Neural progenitor cell (in vitro differentiated cells): ENCODE results near the gene ATXN10. TPM values are rescaled to one million over a fixed set of nuclear protein-coding genes. Genes with fewer than 3 reads are reported as not detected.

Source experiments
- DNase-seq: peaks from one replicate; pipeline ENCODE4 v3.0.0-alpha.2; 2016; ENCODE audit warnings: low spot score
- H2AFZ ChIP-seq: fragments of 200-600 bp; sonication (generic); replicated peaks from 2 replicates; pipeline ENCODE4 v1.6.1; 2016; ENCODE audit warnings: antibody characterized with exemption
- H3F3A ChIP-seq: fragments of 200-600 bp; sonication (generic); 2 replicates; pipeline ENCODE4 v1.6.1; 2016; ENCODE audit warnings: antibody characterized with exemption, low read depth
- H3K27ac ChIP-seq: fragments of 200-600 bp; sonication (generic); 2 replicates; pipeline ENCODE4 v1.5.1; 2016; ENCODE audit warnings: mild to moderate bottlenecking
- H3K27me3 ChIP-seq: fragments of 200-600 bp; sonication (generic); 2 replicates; pipeline ENCODE4 v1.6.1; 2016; ENCODE audit warnings: mild to moderate bottlenecking, moderate library complexity
- H3K36me3 ChIP-seq: fragments of 200-600 bp; sonication (generic); 2 replicates; pipeline ENCODE4 v1.5.1; 2016
- H3K4me1 ChIP-seq: fragments of 200-600 bp; sonication (generic); 2 replicates; pipeline ENCODE4 v1.6.1; 2016; ENCODE audit warnings: mixed run types
- H3K4me2 ChIP-seq: fragments of 200-600 bp; sonication (generic); 2 replicates; pipeline ENCODE4 v1.6.1; 2016
- H3K4me3 ChIP-seq: fragments of 200-600 bp; sonication (generic); 2 replicates; pipeline ENCODE4 v1.5.1; 2016
- H3K79me2 ChIP-seq: fragments of 200-600 bp; sonication (generic); 2 replicates; pipeline ENCODE4 v1.6.1; 2016; ENCODE audit warnings: low read depth
- H3K9ac ChIP-seq: fragments of 200-600 bp; sonication (generic); 2 replicates; pipeline ENCODE4 v1.6.1; 2016
- H3K9me3 ChIP-seq: fragments of 200-600 bp; sonication (generic); 2 replicates; pipeline ENCODE4 v1.5.1; 2016; ENCODE audit warnings: low read depth
- H4K20me1 ChIP-seq: fragments of 200-600 bp; sonication (generic); 2 replicates; pipeline ENCODE4 v1.6.1; 2016; ENCODE audit warnings: low read depth
- H3K27ac Mint-ChIP-seq: 3 replicates; pipeline ENCODE4 v1.8.0; 2021; ENCODE audit warnings: mixed read lengths
- H3K27me3 Mint-ChIP-seq: 2 replicates; pipeline ENCODE4 v1.8.0; 2022; ENCODE audit warnings: low read depth, mild to moderate bottlenecking, inconsistent platforms, moderate library complexity, mixed read lengths; ENCODE audit not compliant: insufficient read depth
- H3K36me3 Mint-ChIP-seq: 3 replicates; pipeline ENCODE4 v1.8.0; 2021; ENCODE audit warnings: mixed read lengths
- H3K4me1 Mint-ChIP-seq: 3 replicates; pipeline ENCODE4 v1.8.0; 2021; ENCODE audit warnings: mixed read lengths
- H3K4me3 Mint-ChIP-seq: 3 replicates; pipeline ENCODE4 v1.8.0; 2021; ENCODE audit warnings: mild to moderate bottlenecking, moderate library complexity, mixed read lengths
- H3K9me3 Mint-ChIP-seq: 3 replicates; pipeline ENCODE4 v1.8.0; 2020; ENCODE audit warnings: mixed read lengths
- EZH2 ChIP-seq: fragments of 200-600 bp; sonication (generic); IDR thresholded peaks from 2 replicates; pipeline ENCODE4 v1.6.1; 2017; ENCODE audit warnings: antibody characterized with exemption, mild to moderate bottlenecking, moderate library complexity
- EZH2phosphoT487 ChIP-seq: fragments of 200-600 bp; sonication (generic); IDR thresholded peaks from 2 replicates; pipeline ENCODE4 v1.6.1; 2017; ENCODE audit warnings: antibody characterized with exemption
- total RNA-seq: library from RNA; depleted of rRNA; stranded (reverse); fragments of >200 nt; gene quantifications from 2 replicates; pipeline ENCODE4 v1.2.3, GENCODE V29; 2015; ENCODE audit warnings: low replicate concordance
- TF ChIP-seq, protein P1 (sequence below): fragments of 200-600 bp; sonication (generic); IDR thresholded peaks from 2 replicates; pipeline ENCODE4 v1.5.1; 2017; ENCODE audit warnings: antibody characterized with exemption, mild to moderate bottlenecking

The ATXN10 gene
- total RNA-seq, 1 donor from 2014 or later = 168 TPM

- no peak for DNase-seq
- Histone ChIP-seq H3F3A (peaks cover 3% of the 10 kb centered on the region), H3K9ac (no peak overlapping the region), H3K4me1 (no peaks in the 10 kb centered on the region), H3K36me3 (no peaks in the 10 kb centered on the region), H2AFZ (no peak overlapping the region), H3K27ac (no peak overlapping the region), H4K20me1 (peaks cover 4% of the 10 kb centered on the region), H3K4me2 (no peak overlapping the region), H3K9me3 (no peaks in the 10 kb centered on the region), H3K27me3 (no peaks in the 10 kb centered on the region), H3K79me2 (no peaks in the 10 kb centered on the region), H3K4me3 (no peak overlapping the region)
- Mint-ChIP-seq H3K27me3 (peaks cover 10% of the 10 kb centered on the region), H3K27ac (no peak overlapping the region), H3K4me1 (peaks cover 20% of the 10 kb centered on the region), H3K9me3 (no peaks in the 10 kb centered on the region), H3K36me3 (no peaks in the 10 kb centered on the region), H3K4me3 (no peak overlapping the region)
- TF ChIP-seq, protein P1, sequence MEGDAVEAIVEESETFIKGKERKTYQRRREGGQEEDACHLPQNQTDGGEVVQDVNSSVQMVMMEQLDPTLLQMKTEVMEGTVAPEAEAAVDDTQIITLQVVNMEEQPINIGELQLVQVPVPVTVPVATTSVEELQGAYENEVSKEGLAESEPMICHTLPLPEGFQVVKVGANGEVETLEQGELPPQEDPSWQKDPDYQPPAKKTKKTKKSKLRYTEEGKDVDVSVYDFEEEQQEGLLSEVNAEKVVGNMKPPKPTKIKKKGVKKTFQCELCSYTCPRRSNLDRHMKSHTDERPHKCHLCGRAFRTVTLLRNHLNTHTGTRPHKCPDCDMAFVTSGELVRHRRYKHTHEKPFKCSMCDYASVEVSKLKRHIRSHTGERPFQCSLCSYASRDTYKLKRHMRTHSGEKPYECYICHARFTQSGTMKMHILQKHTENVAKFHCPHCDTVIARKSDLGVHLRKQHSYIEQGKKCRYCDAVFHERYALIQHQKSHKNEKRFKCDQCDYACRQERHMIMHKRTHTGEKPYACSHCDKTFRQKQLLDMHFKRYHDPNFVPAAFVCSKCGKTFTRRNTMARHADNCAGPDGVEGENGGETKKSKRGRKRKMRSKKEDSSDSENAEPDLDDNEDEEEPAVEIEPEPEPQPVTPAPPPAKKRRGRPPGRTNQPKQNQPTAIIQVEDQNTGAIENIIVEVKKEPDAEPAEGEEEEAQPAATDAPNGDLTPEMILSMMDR = no peak
- TF ChIP-seq EZH2 (no peak), EZH2phosphoT487 (no peak)
Observed at GRCh38 chr22:45626198-45626651, 45.4 kb upstream of the ATXN10 start.

DNA sequence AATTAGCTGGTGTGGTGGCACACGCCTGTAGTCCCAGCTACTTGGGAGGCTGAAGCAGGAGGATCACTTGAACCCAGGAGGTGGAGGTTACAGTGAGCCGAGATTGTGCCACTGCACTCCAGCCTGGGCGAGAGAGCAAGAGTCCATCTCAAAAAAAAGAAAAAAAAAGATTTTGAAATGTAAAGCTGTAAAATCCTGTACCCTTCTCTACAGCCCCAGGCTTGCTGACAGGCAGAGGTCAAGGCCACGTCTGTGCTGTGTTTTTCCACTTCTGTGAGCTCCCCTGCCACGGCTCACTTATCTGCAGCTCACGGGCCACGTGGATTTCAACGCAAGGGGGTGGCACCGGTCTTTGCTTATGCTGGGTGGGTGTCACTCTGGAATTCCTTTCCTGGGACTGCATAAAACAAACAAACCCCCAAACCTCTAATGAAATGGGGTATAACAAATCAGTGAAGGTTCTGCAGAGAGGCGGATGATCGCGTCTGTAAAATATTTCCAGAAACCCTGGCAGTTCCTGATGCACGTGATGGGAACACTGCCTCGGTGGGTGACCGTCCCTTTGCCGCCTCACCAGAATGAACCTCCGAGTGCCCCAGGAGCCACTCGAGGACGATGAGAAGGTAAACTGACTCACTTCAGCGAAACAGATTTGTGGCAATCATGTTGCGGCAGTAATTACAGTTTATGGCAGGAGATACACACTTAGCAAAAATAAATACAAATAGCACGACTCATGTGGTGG, 44.0 kb upstream of the ATXN10 start:
- DNase-seq = no peak
- peaks cover 10% of the 10 kb centered on the region for H3K27me3 ChIP-seq
- H2AFZ ChIP-seq = no peak overlapping the region
- H3K9me3 ChIP-seq = no peaks in the 10 kb centered on the region
- Mint-ChIP-seq H3K27ac (no peak overlapping the region), H3K4me3 (no peak overlapping the region), H3K27me3 (peaks cover 14% of the 10 kb centered on the region), H3K36me3 (no peaks in the 10 kb centered on the region), H3K9me3 (no peaks in the 10 kb centered on the region), H3K4me1 (peaks cover 32% of the 10 kb centered on the region)
- H3K27ac ChIP-seq = no peak overlapping the region
- H3K36me3 ChIP-seq = no peaks in the 10 kb centered on the region
- no peaks in the 10 kb centered on the region for H3K79me2 ChIP-seq
- no peak overlapping the region for H3K4me3 ChIP-seq
- H4K20me1 ChIP-seq = peaks cover 4% of the 10 kb centered on the region
- no peak overlapping the region for H3K4me2 ChIP-seq
- H3K4me1 ChIP-seq = peaks cover 4% of the 10 kb centered on the region
- no peak overlapping the region for H3K9ac ChIP-seq
- H3F3A ChIP-seq = peaks cover 10% of the 10 kb centered on the region
- TF ChIP-seq EZH2phosphoT487 = no peak
- no peak for TF ChIP-seq EZH2
- TF ChIP-seq, protein P1 = no peak

DNA sequence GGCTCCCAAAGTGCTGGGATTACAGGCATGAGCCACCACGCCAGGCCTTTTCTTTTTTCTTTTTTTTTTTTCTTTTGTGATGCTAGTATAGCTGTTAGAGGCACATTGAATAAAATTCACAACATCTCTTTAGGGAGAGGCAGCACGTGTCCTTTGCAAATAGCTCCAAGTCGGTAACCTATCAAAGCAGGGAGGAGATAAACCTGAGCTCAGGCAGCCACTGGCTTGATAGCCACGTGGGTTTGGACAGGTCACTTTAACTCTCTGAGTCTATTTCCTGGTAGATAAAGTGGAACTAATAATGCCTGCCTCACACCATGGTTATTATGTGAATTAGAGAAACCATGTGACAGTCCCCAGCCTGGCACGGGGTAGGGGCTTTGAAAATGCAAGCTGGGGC, 43.1 kb upstream of the ATXN10 start:
- Histone ChIP-seq H4K20me1 (peaks cover 4% of the 10 kb centered on the region), H3K4me3 (no peak overlapping the region), H3K4me1 (peaks cover 10% of the 10 kb centered on the region), H3K9ac (no peak overlapping the region), H3K4me2 (no peak overlapping the region), H3F3A (peaks cover 16% of the 10 kb centered on the region), H3K36me3 (no peaks in the 10 kb centered on the region), H3K27ac (no peak overlapping the region), H3K27me3 (peaks cover 10% of the 10 kb centered on the region), H3K9me3 (no peaks in the 10 kb centered on the region), H3K79me2 (no peaks in the 10 kb centered on the region), H2AFZ (no peak overlapping the region)
- peaks cover 38% of the 10 kb centered on the region for H3K4me1 Mint-ChIP-seq
- H3K27me3 Mint-ChIP-seq = peaks cover 17% of the 10 kb centered on the region
- no peak overlapping the region for H3K27ac Mint-ChIP-seq
- DNase-seq = no peak
- H3K9me3 Mint-ChIP-seq = no peaks in the 10 kb centered on the region
- no peak overlapping the region for H3K4me3 Mint-ChIP-seq
- H3K36me3 Mint-ChIP-seq = no peaks in the 10 kb centered on the region
- no peak for TF ChIP-seq EZH2phosphoT487
- no peak for TF ChIP-seq EZH2
- TF ChIP-seq, protein P1 = no peak
